ENCODE measurements around the gene GJA4.
A peak's percentile ranks its signal among the peaks of the same experiment; 100 is the strongest.
"Not testable (repeated sequence)": the region's sequence is repeated elsewhere in the genome, so short reads cannot be mapped to it uniquely, and the experiment has no call there.

The GJA4 gene

DNA sequence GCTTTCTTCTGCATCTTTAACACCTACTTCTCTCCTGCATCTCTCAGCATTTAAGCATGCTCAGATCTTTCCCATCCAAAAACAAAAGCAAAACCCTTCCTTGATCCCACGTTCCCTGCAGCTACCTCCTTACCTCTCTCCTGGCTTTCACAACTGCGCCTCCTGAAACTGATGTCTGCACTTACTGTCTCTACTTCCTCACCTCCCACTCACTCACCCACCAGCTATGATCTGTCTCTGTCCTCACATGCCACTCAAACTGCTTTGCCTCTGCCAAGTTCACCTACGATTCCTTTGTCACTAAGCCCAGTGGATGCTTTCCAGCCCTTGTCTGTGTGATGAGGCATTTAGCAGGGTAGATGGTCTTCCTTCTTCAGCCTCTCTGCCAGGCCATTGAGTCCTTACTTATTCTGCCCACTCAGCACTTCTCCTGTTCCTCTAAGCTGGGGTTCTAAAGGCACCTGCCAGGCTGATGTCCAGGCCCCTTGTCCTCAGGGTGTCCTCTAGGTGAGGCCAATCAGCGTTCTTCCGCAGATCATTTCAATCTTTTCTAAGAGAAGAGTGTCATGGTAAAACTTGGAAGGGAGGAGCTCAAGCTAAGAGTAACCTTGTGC is 21.8 kb upstream of the GJA4 start:
- DNase-seq, result no peak

DNA sequence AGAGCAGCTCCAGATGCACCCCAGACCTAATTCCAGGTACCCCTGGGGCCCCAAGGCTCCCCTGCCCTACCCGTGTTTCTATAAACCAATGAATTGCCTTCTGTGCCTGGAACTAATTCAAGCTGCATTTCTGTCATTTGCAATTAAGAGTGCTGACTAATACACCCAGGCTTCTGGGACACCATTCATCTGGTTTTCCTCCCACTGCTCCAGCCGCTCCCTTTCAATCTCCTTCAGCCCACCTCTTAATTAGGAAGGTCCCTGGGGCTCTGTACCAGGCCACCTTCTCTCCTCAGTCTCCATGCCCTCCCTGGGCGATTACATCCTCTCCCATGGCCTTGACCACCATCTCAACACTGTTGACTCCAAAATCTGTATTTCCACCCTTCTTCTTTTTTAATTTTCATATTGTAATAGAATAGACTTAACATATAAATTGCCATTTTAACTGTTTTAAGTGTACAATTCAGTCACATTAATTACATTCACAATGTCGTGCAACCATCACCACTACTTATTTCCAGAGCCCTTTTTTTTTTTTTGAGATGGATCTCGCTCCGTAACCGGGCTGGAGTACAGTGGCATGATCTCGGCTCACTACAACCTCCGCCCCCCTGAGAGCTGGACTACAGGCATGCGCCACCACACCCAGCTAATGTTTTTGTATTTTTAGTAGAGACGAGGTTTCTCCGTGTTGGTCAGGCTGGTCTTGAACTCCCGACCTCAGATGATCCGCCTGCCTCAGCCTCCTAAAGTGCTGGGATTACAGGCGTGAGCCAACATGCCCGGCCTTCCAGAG is 21.0 kb upstream of the GJA4 start:
- no peak for DNase-seq

DNA sequence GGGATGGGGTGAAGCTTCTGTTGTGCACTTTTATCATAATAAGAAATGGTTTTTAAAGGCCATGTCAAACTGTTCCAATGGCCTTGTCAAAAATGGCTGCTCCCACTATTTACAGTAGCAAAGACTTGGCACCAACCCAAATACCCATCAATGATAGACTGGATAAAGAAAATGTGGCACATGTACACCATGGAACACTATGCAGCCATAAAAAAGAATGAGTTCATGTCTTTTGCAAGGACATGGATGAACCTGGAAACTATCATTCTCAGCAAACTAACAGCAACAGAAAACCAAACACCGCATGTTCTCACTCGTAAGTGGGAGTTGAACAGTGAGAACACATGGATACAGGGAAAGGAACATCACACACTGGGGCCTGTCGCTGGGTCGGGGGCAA is 19.7 kb upstream of the GJA4 start:
- DNase-seq, result not testable (repeated sequence)

GRCh38 chr1:34774957-34775356 is 17.8 kb upstream of the GJA4 start:
- DNase-seq, result no peak

GRCh38 chr1:34776911-34777310 is 15.9 kb upstream of the GJA4 start:
- no peak for DNase-seq

DNA sequence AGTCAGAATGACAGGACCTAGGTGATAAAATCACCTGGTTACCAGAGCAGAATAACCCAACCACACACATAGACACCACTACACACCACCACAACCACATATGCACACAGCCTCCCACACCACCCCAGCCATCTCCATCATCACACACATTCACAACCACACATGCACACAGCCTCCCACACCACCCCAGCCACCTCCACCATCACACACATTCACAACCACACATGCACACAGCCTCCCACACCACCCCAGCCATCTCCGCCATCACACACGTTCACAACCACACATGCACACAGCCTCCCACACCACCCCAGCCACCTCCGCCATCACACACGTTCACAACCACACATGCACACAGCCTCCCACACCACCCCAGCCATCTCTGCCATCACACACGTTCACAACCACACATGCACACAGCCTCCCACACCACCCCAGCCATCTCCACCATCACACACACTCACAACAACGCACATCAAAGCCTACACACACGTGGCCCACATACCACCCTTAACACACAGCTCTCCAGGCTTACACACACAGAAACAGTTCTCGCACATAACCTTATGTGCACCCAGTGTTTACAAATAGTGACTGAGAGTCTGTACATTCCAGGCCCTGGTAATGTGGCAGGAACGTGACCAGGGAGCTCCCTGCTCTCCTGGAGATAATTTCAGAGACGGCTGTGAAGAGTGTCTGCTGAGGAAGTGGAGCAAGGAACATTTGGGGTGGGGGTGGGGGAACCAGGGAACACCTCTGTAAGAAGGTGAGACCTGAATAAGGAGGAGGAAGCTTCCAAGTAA is 15.1 kb upstream of the GJA4 start:
- DNase-seq, result no peak

DNA sequence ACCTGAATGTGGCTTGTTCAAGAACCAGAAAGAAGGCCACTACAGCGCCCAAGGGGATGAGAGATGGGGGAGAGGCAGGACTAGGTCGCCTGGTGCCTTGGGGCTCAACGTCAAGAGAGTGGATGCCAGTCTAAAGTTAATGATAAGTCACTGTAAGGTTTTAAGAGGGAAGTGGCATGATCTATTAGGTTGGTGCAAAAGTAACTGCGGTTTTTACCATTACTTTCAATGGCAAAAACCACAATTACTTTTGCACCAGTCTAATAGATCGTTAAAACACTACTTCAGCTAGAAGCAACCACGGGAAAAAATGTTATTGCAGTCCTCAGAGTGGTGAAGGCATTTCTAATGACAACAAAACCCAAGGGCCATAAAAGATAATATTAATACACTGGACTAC is 14.4 kb upstream of the GJA4 start:
- DNase-seq, result no peak

GRCh38 chr1:34779005-34779404 is 13.8 kb upstream of the GJA4 start:
- DNase-seq, result no peak

- no peak for DNase-seq
Observed at GRCh38 chr1:34779526-34779925, 13.3 kb upstream of the GJA4 start.

GRCh38 chr1:34779962-34780361 is 12.8 kb upstream of the GJA4 start:
- no peak for DNase-seq

DNA sequence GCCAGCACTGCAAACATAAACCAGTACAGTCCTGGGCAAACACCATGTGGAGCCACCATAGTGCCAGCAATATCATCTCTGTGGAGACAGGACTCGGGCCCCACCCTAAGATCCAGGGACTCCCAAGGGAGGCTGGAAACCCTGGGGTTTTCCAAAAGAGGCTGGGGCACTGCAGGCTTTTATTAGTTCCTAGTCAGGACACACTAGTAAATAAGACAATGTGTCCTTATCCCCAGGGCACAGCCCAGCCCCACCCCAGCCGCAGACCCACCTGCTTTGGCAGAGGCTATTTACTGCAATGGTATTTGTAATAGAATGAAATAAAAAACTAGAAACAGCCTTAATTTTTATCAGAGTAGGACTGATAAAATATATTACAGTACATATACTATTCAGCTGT is 12.3 kb upstream of the GJA4 start:
- DNase-seq, result no peak

- DNase-seq, result no peak
Observed at GRCh38 chr1:34781071-34781843, 11.5 kb upstream of the GJA4 start, which contains the start of gene GJB3. Gene GJB3, plus strand, starts transcription at chr1:34781214. Its CDS starts 3,549 bp downstream, at chr1:34784763.

DNA sequence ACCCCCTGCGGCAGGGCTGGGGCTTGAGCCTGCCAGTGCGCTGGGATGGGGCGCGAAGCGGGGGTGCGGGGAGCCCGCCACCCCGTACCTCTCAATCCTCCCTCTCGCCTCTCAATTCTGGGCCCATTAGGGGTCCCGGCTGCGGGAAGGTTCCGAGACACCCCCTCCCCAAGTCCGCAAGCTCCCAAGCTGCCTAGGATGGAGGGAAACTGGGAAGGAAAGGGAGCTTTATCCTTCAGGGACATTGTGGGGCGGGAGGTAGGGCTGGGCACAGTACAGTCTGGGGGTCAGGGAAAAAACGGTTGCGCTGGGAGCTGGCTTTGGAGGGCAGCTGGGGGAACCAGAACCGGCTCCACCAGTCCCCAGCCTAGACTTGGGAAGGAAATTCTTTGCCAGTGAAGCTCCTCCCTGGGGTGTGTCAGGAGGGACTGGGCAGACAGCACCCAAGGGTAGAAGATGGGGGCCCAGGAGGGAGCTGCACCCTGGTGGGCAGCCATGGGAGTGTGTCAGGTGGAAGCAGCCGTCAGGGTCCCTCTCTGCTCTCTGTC is 10.9 kb upstream of the GJA4 start:
- no peak for DNase-seq

DNA sequence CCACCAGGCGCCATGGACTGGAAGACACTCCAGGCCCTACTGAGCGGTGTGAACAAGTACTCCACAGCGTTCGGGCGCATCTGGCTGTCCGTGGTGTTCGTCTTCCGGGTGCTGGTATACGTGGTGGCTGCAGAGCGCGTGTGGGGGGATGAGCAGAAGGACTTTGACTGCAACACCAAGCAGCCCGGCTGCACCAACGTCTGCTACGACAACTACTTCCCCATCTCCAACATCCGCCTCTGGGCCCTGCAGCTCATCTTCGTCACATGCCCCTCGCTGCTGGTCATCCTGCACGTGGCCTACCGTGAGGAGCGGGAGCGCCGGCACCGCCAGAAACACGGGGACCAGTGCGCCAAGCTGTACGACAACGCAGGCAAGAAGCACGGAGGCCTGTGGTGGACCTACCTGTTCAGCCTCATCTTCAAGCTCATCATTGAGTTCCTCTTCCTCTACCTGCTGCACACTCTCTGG is 8.0 kb upstream of the GJA4 start:
- no peak for DNase-seq

DNA sequence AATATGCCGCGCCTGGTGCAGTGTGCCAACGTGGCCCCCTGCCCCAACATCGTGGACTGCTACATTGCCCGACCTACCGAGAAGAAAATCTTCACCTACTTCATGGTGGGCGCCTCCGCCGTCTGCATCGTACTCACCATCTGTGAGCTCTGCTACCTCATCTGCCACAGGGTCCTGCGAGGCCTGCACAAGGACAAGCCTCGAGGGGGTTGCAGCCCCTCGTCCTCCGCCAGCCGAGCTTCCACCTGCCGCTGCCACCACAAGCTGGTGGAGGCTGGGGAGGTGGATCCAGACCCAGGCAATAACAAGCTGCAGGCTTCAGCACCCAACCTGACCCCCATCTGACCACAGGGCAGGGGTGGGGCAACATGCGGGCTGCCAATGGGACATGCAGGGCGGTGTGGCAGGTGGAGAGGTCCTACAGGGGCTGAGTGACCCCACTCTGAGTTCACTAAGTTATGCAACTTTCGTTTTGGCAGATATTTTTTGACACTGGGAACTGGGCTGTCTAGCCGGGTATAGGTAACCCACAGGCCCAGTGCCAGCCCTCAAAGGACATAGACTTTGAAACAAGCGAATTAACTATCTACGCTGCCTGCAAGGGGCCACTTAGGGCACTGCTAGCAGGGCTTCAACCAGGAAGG is 7.4 kb upstream of the GJA4 start:
- no peak for DNase-seq

DNA sequence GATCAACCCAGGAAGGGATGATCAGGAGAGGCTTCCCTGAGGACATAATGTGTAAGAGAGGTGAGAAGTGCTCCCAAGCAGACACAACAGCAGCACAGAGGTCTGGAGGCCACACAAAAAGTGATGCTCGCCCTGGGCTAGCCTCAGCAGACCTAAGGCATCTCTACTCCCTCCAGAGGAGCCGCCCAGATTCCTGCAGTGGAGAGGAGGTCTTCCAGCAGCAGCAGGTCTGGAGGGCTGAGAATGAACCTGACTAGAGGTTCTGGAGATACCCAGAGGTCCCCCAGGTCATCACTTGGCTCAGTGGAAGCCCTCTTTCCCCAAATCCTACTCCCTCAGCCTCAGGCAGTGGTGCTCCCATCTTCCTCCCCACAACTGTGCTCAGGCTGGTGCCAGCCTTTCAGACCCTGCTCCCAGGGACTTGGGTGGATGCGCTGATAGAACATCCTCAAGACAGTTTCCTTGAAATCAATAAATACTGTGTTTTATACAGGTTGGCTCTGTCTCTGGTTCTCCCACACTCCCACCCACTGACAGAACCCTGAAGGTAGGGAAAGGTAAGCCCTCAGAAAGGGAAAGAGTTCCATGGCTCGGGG is 6.8 kb upstream of the GJA4 start:
- DNase-seq, result no peak

GRCh38 chr1:34786521-34787325 is 6.1 kb upstream of the GJA4 start:
- peak; percentile 10 to 22 (median 15) for DNase-seq

- no peak for DNase-seq
Observed at GRCh38 chr1:34787461-34788420, 5.1 kb upstream of the GJA4 start.

- DNase-seq, result no peak
Observed at GRCh38 chr1:34790985-34791384, 1.8 kb upstream of the GJA4 start.

Data from activated CD4-positive, CD25-positive, alpha-beta regulatory T cell (primary cell).